Endothelial cell (in vitro differentiated cells): ENCODE data around the gene SH3BP5L. TPM values are rescaled to one million over a fixed set of nuclear protein-coding genes. Genes with fewer than 3 reads are reported as not detected.
A peak's percentile ranks its signal among the peaks of the same experiment; 100 is the strongest.

Experiments used
- DNase-seq: peaks from one replicate; pipeline ENCODE4 v3.0.0; 2021; ENCODE audit warnings: low spot score
- H3K27ac Mint-ChIP-seq: one replicate; pipeline ENCODE4 v1.8.0; 2021; ENCODE audit warnings: mixed read lengths, inconsistent platforms; ENCODE audit not compliant: unreplicated experiment
- H3K27me3 Mint-ChIP-seq: one replicate; pipeline ENCODE4 v1.8.0; 2021; ENCODE audit warnings: mild to moderate bottlenecking, moderate library complexity, mixed read lengths, inconsistent platforms; ENCODE audit not compliant: unreplicated experiment
- H3K36me3 Mint-ChIP-seq: one replicate; pipeline ENCODE4 v1.8.0; 2021; ENCODE audit warnings: mild to moderate bottlenecking, low read depth, mixed read lengths, inconsistent platforms; ENCODE audit not compliant: unreplicated experiment
- H3K4me1 Mint-ChIP-seq: one replicate; pipeline ENCODE4 v1.8.0; 2021; ENCODE audit warnings: mild to moderate bottlenecking, mixed read lengths, inconsistent platforms; ENCODE audit not compliant: unreplicated experiment
- H3K4me3 Mint-ChIP-seq: one replicate; pipeline ENCODE4 v1.8.0; 2021; ENCODE audit warnings: mild to moderate bottlenecking, mixed read lengths, inconsistent platforms; ENCODE audit not compliant: unreplicated experiment
- H3K9me3 Mint-ChIP-seq: one replicate; pipeline ENCODE4 v1.8.0; 2021; ENCODE audit warnings: mixed read lengths, inconsistent platforms; ENCODE audit not compliant: unreplicated experiment
- CTCF ChIP-seq: fragments of 200-600 bp; sonication (generic); IDR thresholded peaks from one replicate; pipeline ENCODE4 v1.5.0; 2021; ENCODE audit warnings: antibody characterized with exemption; ENCODE audit not compliant: unreplicated experiment
- microRNA-seq: library from miRNA; unstranded; fragments of <30 nt; microRNA quantifications from one replicate; pipeline ENCODE4, GENCODE V29; 2020; ENCODE audit not compliant: unreplicated experiment
- total RNA-seq: library from RNA; stranded (reverse); fragmentation: NEBNext Ultra II Directional; extraction: Animal tissue kit (Norgen Biotek cat#: 25700); gene quantifications from one replicate; pipeline ENCODE4 v1.2.1, GENCODE V29; 2021; ENCODE audit not compliant: unreplicated experiment

Gene SH3BP5L
- total RNA-seq, 1 donor from 2014 or later: 30.7 TPM

- Mint-ChIP-seq H3K4me1 (no peaks in the 10 kb centered on the region), H3K4me3 (no peak overlapping the region), H3K36me3 (peaks cover 4% of the 10 kb centered on the region), H3K27ac (no peak overlapping the region), H3K27me3 (no peaks in the 10 kb centered on the region), H3K9me3 (peaks cover 18% of the 10 kb centered on the region)
- DNase-seq: no peak
- no peak for TF ChIP-seq CTCF
Observed at GRCh38 chr1:248775441-248775840, 50.3 kb downstream of the SH3BP5L start.

Small RNAs within 50 kb of the gene (microRNA-seq; reads per million reads assigned to microRNA genes)
- gene MIR3124: 2.5 reads per million, percentile 34 among the genes with 10 or more reads in this experiment

Other genes with a start within 250 kb of the SH3BP5L start
- not detected for gene OR2T10, start 228.2 kb downstream of the SH3BP5L start, total RNA-seq
- not detected for gene OR2T11, start 190.8 kb downstream of the SH3BP5L start, total RNA-seq
- not detected for gene OR2T35, start 180.6 kb downstream of the SH3BP5L start, total RNA-seq
- gene OR2T27, start 170.4 kb downstream of the SH3BP5L start, total RNA-seq: not detected
- gene OR14I1, start 123.1 kb downstream of the SH3BP5L start, total RNA-seq: not detected
- not detected for gene LYPD8, start 70.2 kb downstream of the SH3BP5L start, total RNA-seq
- 29.8 TPM for gene ZNF672, start 12.3 kb upstream of the SH3BP5L start, total RNA-seq
- gene ZNF692, start 33.2 kb upstream of the SH3BP5L start, total RNA-seq: 26.8 TPM
- gene PGBD2, start 80.3 kb upstream of the SH3BP5L start, total RNA-seq: 7.9 TPM